Kidney (tissue), 14 donors: ENCODE measurements around the gene TNS3. TPM values are rescaled to one million over a fixed set of nuclear protein-coding genes. Genes with fewer than 3 reads are reported as not detected.

Source experiments
- DNase-seq, 5 donors: peaks; one replicate each; pipeline ENCODE4 v3.0.0-alpha.2; 2013 to 2020
- FAIRE-seq: peaks from 2 replicates; lab custom pipeline; 2012; peaks lifted over from hg19 to GRCh38; lab: Jason Lieb, UNC
- H3K27ac ChIP-seq, 2 donors: one replicate each; pipeline ENCODE4 v1.7.0; 2013; ENCODE audit warnings: low read depth in 2 of 2, low read length in 2 of 2, inconsistent platforms in 1 of 2
- H3K27me3 ChIP-seq: one replicate; pipeline ENCODE4 v1.7.1; 2013; ENCODE audit warnings: low read length, inconsistent platforms; ENCODE audit not compliant: control insufficient read depth, insufficient read depth
- H3K36me3 ChIP-seq, 3 donors: one replicate each; pipeline versions ENCODE4 v1.7.0 to v1.7.1; 2013; ENCODE audit warnings: low read length in 3 of 3, control low read depth in 1 of 3, inconsistent platforms in 1 of 3; ENCODE audit not compliant: insufficient read depth in 3 of 3, control insufficient read depth in 2 of 3
- H3K4me1 ChIP-seq, 3 donors: one replicate each; pipeline versions ENCODE4 v1.7.0 to v1.7.1; 2013; ENCODE audit warnings: low read length in 3 of 3, inconsistent platforms in 1 of 3, low read depth in 1 of 3; ENCODE audit not compliant: control insufficient read depth in 2 of 3, insufficient read depth in 2 of 3
- H3K4me3 ChIP-seq, 3 donors: one replicate each; pipeline versions ENCODE4 v1.7.0 to v1.8.1; 2013; ENCODE audit warnings: low read length in 3 of 3, control low read depth in 1 of 3, inconsistent platforms in 1 of 3
- H3K9ac ChIP-seq, 3 donors: one replicate each; pipeline versions ENCODE4 v1.7.0 to v1.7.1; 2013; ENCODE audit warnings: low read length in 3 of 3, control low read depth in 1 of 3, inconsistent platforms in 1 of 3
- H3K9me3 ChIP-seq, 3 donors: one replicate each; pipeline versions ENCODE4 v1.7.0 to v1.7.1; 2013; ENCODE audit warnings: low read length in 3 of 3, control low read depth in 1 of 3, inconsistent platforms in 1 of 3; ENCODE audit not compliant: control insufficient read depth in 2 of 3, insufficient read depth in 1 of 3
- CTCF ChIP-seq: IDR thresholded peaks from 3 replicates; pipeline ENCODE4 v1.5.1; 2012; ENCODE audit warnings: mild to moderate bottlenecking, moderate library complexity, borderline replicate concordance; ENCODE audit not compliant: insufficient read depth; ENCODE audit errors: extremely low read depth
- intact Hi-C: fragments of 100-400 bp; cut with DNase I; formaldehyde crosslinking; loops from one replicate; pipeline ENCODE4 v1.11.1; 2022
- polyA plus RNA-seq: library from polyadenylated mRNA; stranded (reverse); fragments of 350-450 nt; fragmentation: Illumina TruSeq; extraction: RNeasy Lipid Tissue Mini Kit (QIAGEN cat#74804); gene quantifications from one replicate; pipeline ENCODE4 v1.2.3, GENCODE V29; 2014; ENCODE audit warnings: low read depth, low replicate concordance; ENCODE audit not compliant: insufficient read depth
- total RNA-seq: library from RNA; stranded (reverse); fragmentation: NEBNext Ultra II Directional; extraction: Animal tissue kit (Norgen Biotek cat#: 25700); gene quantifications from one replicate; pipeline ENCODE4 v1.2.1, GENCODE V29; 2021
- donor health status: control.
- donor health status: control.
- donor health status: control.
- donor health status: control.
- donor health status: control.
- donor health status: DM: yes; HTN: yes; CAD: no.
- donor health status: Normal renal cell carcinoma (clear cell type).

Gene TNS3
- total and polyA plus RNA-seq, 2 donors from 2014 or later = 38.4 to 198 TPM

GRCh38 chr7:47627580-47628283 lies 45.8 kb upstream of the TNS3 start:
- Histone ChIP-seq H3K27ac (no peak overlapping the region), H3K4me3 (no peak overlapping the region), H3K36me3 (no peaks in the 10 kb centered on the region), H3K9me3 (no peaks in the 10 kb centered on the region), H3K9ac (no peak overlapping the region), H3K27me3 (no peaks in the 10 kb centered on the region), H3K4me1 (peaks cover 9 to 22% (median 10%) of the 10 kb centered on the region in 3 donors)
- intact Hi-C loops = no loop called here
- no peak for DNase-seq
- TF ChIP-seq CTCF = no peak
- FAIRE-seq = no peak

- Histone ChIP-seq H3K9me3 (no peaks in the 10 kb centered on the region), H3K9ac (peak overlapping the region in 1 of 3 donors; percentile 9), H3K4me1 (peaks cover 16 to 32% (median 18%) of the 10 kb centered on the region in 3 donors), H3K36me3 (no peaks in the 10 kb centered on the region), H3K27me3 (no peaks in the 10 kb centered on the region), H3K27ac (peak overlapping the region in 1 of 2 donors; percentile 40), H3K4me3 (no peak overlapping the region)
- no peak for TF ChIP-seq CTCF
- intact Hi-C loops = no loop called here
- no peak for DNase-seq
- no peak for FAIRE-seq
Observed at GRCh38 chr7:47625861-47626715, 44.2 kb upstream of the TNS3 start.

- no peak for TF ChIP-seq CTCF
- intact Hi-C loops = no loop called here
- no peak overlapping the region for H3K9ac ChIP-seq
- H3K36me3 ChIP-seq = no peaks in the 10 kb centered on the region
- no peak overlapping the region for H3K27ac ChIP-seq
- H3K4me3 ChIP-seq = no peak overlapping the region
- H3K27me3 ChIP-seq = no peaks in the 10 kb centered on the region
- DNase-seq (no peak), FAIRE-seq (no peak)
- H3K9me3 ChIP-seq = no peaks in the 10 kb centered on the region
- H3K4me1 ChIP-seq = peaks cover 16 to 32% (median 18%) of the 10 kb centered on the region in 3 donors
Observed at GRCh38 chr7:47624689-47625088, 42.8 kb upstream of the TNS3 start.
